Body of pancreas (tissue), 4 donors: ENCODE data around the gene FOXF1. TPM values are rescaled to one million over a fixed set of nuclear protein-coding genes. Genes with fewer than 3 reads are reported as not detected.

ENCODE experiments used
- ATAC-seq: fragments of 150-250 bp; one replicate; pipeline ENCODE4 v1.9.1; 2016
- DNase-seq, 4 donors: peaks; one replicate each; pipeline ENCODE4 v3.0.0-alpha.2; 2019
- H3K27ac ChIP-seq, 4 donors: fragments of 200-600 bp; sonication (generic); 1 replicate in 3 of 4; 2 replicates in 1 of 4; pipeline versions ENCODE4 v1.5.1 to v1.6.1; 2016 to 2019; ENCODE audit warnings: mild to moderate bottlenecking in 1 of 4, mixed read lengths in 1 of 4, moderate library complexity in 1 of 4
- H3K27me3 ChIP-seq, 2 donors: fragments of 200-600 bp; sonication (generic); one replicate each; pipeline ENCODE4 v1.6.0; 2016; ENCODE audit warnings: mild to moderate bottlenecking in 1 of 2
- H3K36me3 ChIP-seq, 2 donors: fragments of 200-600 bp; sonication (generic); replicated peaks in 1 of 2; 2 replicates each; pipeline ENCODE4 v1.5.1; 2016; ENCODE audit warnings: low read depth in 2 of 2; ENCODE audit not compliant: insufficient read depth in 1 of 2
- H3K4me1 ChIP-seq: fragments of 200-600 bp; sonication (generic); one replicate; pipeline ENCODE4 v1.6.0; 2016
- H3K4me3 ChIP-seq, 2 donors: fragments of 200-600 bp; sonication (generic); 1 replicate in 1 of 2; 2 replicates in 1 of 2; pipeline ENCODE4 v1.5.1; 2016 to 2019
- H3K9me3 ChIP-seq, 3 donors: fragments of 200-600 bp; sonication (generic); 1 replicate in 2 of 3; 2 replicates in 1 of 3; pipeline ENCODE4 v1.5.1; 2016
- CTCF ChIP-seq, 7 experiments: fragments of 450-650 bp in 4 of 7; fragments of 200-600 bp in 3 of 7; sonication (generic) in 3 of 7; IDR thresholded peaks; one replicate each; pipeline ENCODE4 v1.5.1; 2016 to 2019; ENCODE audit warnings: antibody characterized with exemption in 7 of 7
- POLR2A ChIP-seq, 3 donors: fragments of 450-650 bp; IDR thresholded peaks; one replicate each; pipeline ENCODE4 v1.6.1; 2016; ENCODE audit warnings: antibody characterized with exemption in 3 of 3, mild to moderate bottlenecking in 2 of 3
- WGBS, 2 donors: methylation state at CpG; one replicate each; pipeline ENCODE4 v1.1.5; 2017; 5-methylcytosine and 5-hydroxymethylcytosine counted together
- intact Hi-C: fragments of 100-400 bp; cut with DNase I; formaldehyde crosslinking; loops from one replicate; pipeline ENCODE4 v1.15.1; 2023
- total RNA-seq, 2 donors: library from RNA; depleted of rRNA; stranded (reverse); fragments of >200 nt; gene quantifications; one replicate each; pipeline ENCODE4 v1.1.0, GENCODE V29; 2016

Gene FOXF1
- total RNA-seq, 2 donors from 2014 or later = 0.52 to 7.3 TPM

- WGBS, 2 donors = 67 to 75% methylated on average over 4 of the region's 4 CpGs
- ATAC-seq (no peak), DNase-seq (no peak)
- intact Hi-C loops = no loop called here
- TF ChIP-seq POLR2A (IDR thresholded peaks at IDR 0.05) = no peak
- no peak for TF ChIP-seq CTCF (IDR thresholded peaks at IDR 0.05)
- Histone ChIP-seq H3K36me3 (no peaks in the 10 kb centered on the region), H3K27ac (no peak overlapping the region), H3K9me3 (no peaks in the 10 kb centered on the region), H3K4me3 (no peak overlapping the region), H3K27me3 (no peaks in the 10 kb centered on the region), H3K4me1 (peaks cover 18% of the 10 kb centered on the region)
Observed at GRCh38 chr16:86557587-86557986, 47.3 kb downstream of the FOXF1 start.

GRCh38 chr16:86558355-86559193 is 48.2 kb downstream of the FOXF1 start:
- Histone ChIP-seq H3K9me3 (no peaks in the 10 kb centered on the region), H3K27me3 (peaks cover 0 to 2% of the 10 kb centered on the region in 2 donors), H3K4me3 (no peak overlapping the region), H3K27ac (no peak overlapping the region), H3K4me1 (peaks cover 22% of the 10 kb centered on the region), H3K36me3 (no peaks in the 10 kb centered on the region)
- WGBS, 2 donors = 51 to 57% methylated on average over 28 of the region's 28 CpGs
- intact Hi-C loops = no loop called here
- TF ChIP-seq POLR2A (IDR thresholded peaks at IDR 0.05) = no peak
- no peak for TF ChIP-seq CTCF (IDR thresholded peaks at IDR 0.05)
- DNase-seq = no peak
- ATAC-seq = no peak

GRCh38 chr16:86559802-86560305 is 49.5 kb downstream of the FOXF1 start:
- no peaks in the 10 kb centered on the region for H3K9me3 ChIP-seq
- intact Hi-C loops = no loop called here
- DNase-seq (no peak), ATAC-seq (no peak)
- TF ChIP-seq POLR2A (IDR thresholded peaks at IDR 0.05) (no peak), CTCF (IDR thresholded peaks at IDR 0.05) (no peak)
- H3K4me3 ChIP-seq = no peak overlapping the region
- peaks cover 0 to 11% of the 10 kb centered on the region in 2 donors for H3K27me3 ChIP-seq
- no peak overlapping the region for H3K27ac ChIP-seq
- 69 to 73% methylated on average over 7 to 9 of the region's 9 CpGs for WGBS, 2 donors
- H3K4me1 ChIP-seq = peaks cover 22% of the 10 kb centered on the region
- no peaks in the 10 kb centered on the region for H3K36me3 ChIP-seq

- intact Hi-C loops = no loop called here
- Histone ChIP-seq H3K27me3 (peaks cover 0 to 33% of the 10 kb centered on the region in 2 donors), H3K4me3 (no peak overlapping the region), H3K27ac (no peak overlapping the region), H3K4me1 (peaks cover 26% of the 10 kb centered on the region), H3K9me3 (no peaks in the 10 kb centered on the region), H3K36me3 (no peaks in the 10 kb centered on the region)
- TF ChIP-seq POLR2A (IDR thresholded peaks at IDR 0.05) = no peak
- no peak for TF ChIP-seq CTCF (IDR thresholded peaks at IDR 0.05)
- no peak for DNase-seq
- ATAC-seq = no peak
- WGBS, 2 donors = 57 to 60% methylated on average over 6 of the region's 6 CpGs
Observed at GRCh38 chr16:86562356-86562755, 52.0 kb downstream of the FOXF1 start.
